CD14-positive monocyte (primary cell): Measurements from ENCODE around the gene EMC6. TPM values are rescaled to one million over a fixed set of nuclear protein-coding genes. Genes with fewer than 3 reads are reported as not detected.

Experiments used
- DNase-seq, 3 donors: peaks; one replicate each; pipeline ENCODE4 v3.0.0-alpha.2; 2011 to 2022
- H2AFZ ChIP-seq: 2 replicates; pipeline ENCODE4 v1.6.0; 2012; ENCODE audit warnings: mild to moderate bottlenecking, low read depth, low read length, inconsistent platforms; ENCODE audit not compliant: insufficient read depth, poor library complexity, severe bottlenecking
- H3K27ac ChIP-seq, 2 donors: 1 replicate in 1 of 2; 2 replicates in 1 of 2; pipeline ENCODE4 v1.5.1; 2012 to 2013; ENCODE audit warnings: low read length in 2 of 2, control low read depth in 1 of 2, inconsistent platforms in 1 of 2, low read depth in 1 of 2, mild to moderate bottlenecking in 1 of 2
- H3K27me3 ChIP-seq, 2 donors: one replicate each; pipeline versions ENCODE4 v1.6.0 to v1.6.1; 2011 to 2013; ENCODE audit warnings: low read length in 2 of 2; ENCODE audit not compliant: control insufficient read depth in 2 of 2, insufficient read depth in 2 of 2
- H3K36me3 ChIP-seq, 2 donors: replicated peaks in 1 of 2; 1 replicate in 1 of 2; 2 replicates in 1 of 2; pipeline versions ENCODE4 v1.5.1 to v1.6.1; 2012 to 2013; ENCODE audit warnings: low read length in 2 of 2, control low read depth in 1 of 2, inconsistent platforms in 1 of 2, mild to moderate bottlenecking in 1 of 2; ENCODE audit not compliant: insufficient read depth in 2 of 2, control insufficient read depth in 1 of 2
- H3K4me1 ChIP-seq, 2 donors: 1 replicate in 1 of 2; 2 replicates in 1 of 2; pipeline versions ENCODE4 v1.5.1 to v1.6.1; 2012 to 2013; ENCODE audit warnings: low read length in 2 of 2, control low read depth in 1 of 2, inconsistent platforms in 1 of 2, mild to moderate bottlenecking in 1 of 2, moderate library complexity in 1 of 2; ENCODE audit not compliant: insufficient read depth in 2 of 2, control insufficient read depth in 1 of 2
- H3K4me2 ChIP-seq: replicated peaks from 2 replicates; pipeline ENCODE3; 2012; ENCODE audit warnings: low read length, moderate library complexity, mild to moderate bottlenecking; ENCODE audit not compliant: poor library complexity, severe bottlenecking; ENCODE audit errors: extremely low read depth
- H3K4me3 ChIP-seq, 3 experiments: fragments of 200-600 bp in 1 of 3; sonication (generic) in 1 of 3; replicated peaks in 1 of 3; 1 replicate in 2 of 3; 2 replicates in 1 of 3; pipeline ENCODE4 v1.5.1; 2011 to 2013; ENCODE audit warnings: low read length in 3 of 3, mild to moderate bottlenecking in 3 of 3, control low read depth in 2 of 3, low read depth in 2 of 3, inconsistent platforms in 1 of 3, moderate library complexity in 1 of 3
- H3K79me2 ChIP-seq: 2 replicates; pipeline ENCODE4 v1.6.0; 2012; ENCODE audit warnings: mild to moderate bottlenecking, control low read depth, inconsistent platforms, low read length, moderate library complexity; ENCODE audit not compliant: insufficient read depth
- H3K9ac ChIP-seq: 2 replicates; pipeline ENCODE4 v1.6.0; 2017; ENCODE audit warnings: low read length, mild to moderate bottlenecking; ENCODE audit not compliant: insufficient read depth, poor library complexity, severe bottlenecking
- H3K9me3 ChIP-seq, 2 donors: replicated peaks in 1 of 2; 1 replicate in 1 of 2; 2 replicates in 1 of 2; pipeline versions ENCODE4 v1.5.1 to v1.6.1; 2012 to 2013; ENCODE audit warnings: low read length in 2 of 2, control low read depth in 1 of 2; ENCODE audit not compliant: control insufficient read depth in 1 of 2, insufficient read depth in 1 of 2
- H4K20me1 ChIP-seq: 2 replicates; pipeline ENCODE4 v1.6.0; 2012; ENCODE audit warnings: mild to moderate bottlenecking, low read length, control low read depth, moderate library complexity; ENCODE audit not compliant: insufficient read depth
- H3K27ac Mint-ChIP-seq, 7 donors: one replicate each; pipeline ENCODE4 v1.8.0; 2020; ENCODE audit warnings: mild to moderate bottlenecking in 7 of 7, mixed read lengths in 7 of 7, moderate library complexity in 6 of 7, inconsistent platforms in 2 of 7
- H3K27me3 Mint-ChIP-seq, 3 donors: one replicate each; pipeline ENCODE4 v1.8.0; 2021 to 2022; ENCODE audit warnings: low read depth in 3 of 3, mild to moderate bottlenecking in 3 of 3, mixed read lengths in 3 of 3, moderate library complexity in 3 of 3, inconsistent platforms in 1 of 3
- H3K36me3 Mint-ChIP-seq, 2 donors: one replicate each; pipeline ENCODE4 v1.8.0; 2020; ENCODE audit warnings: mixed read lengths in 2 of 2, inconsistent platforms in 1 of 2, mild to moderate bottlenecking in 1 of 2
- H3K4me1 Mint-ChIP-seq: one replicate; pipeline ENCODE4 v1.8.0; 2020; ENCODE audit warnings: mild to moderate bottlenecking, mixed read lengths
- H3K4me3 Mint-ChIP-seq, 2 donors: one replicate each; pipeline ENCODE4 v1.8.0; 2020; ENCODE audit warnings: mild to moderate bottlenecking in 2 of 2, mixed read lengths in 2 of 2, moderate library complexity in 1 of 2
- H3K9me3 Mint-ChIP-seq, 7 donors: one replicate each; pipeline ENCODE4 v1.8.0; 2020 to 2022; ENCODE audit warnings: mixed read lengths in 7 of 7, mild to moderate bottlenecking in 6 of 7, moderate library complexity in 6 of 7, inconsistent platforms in 2 of 7
- CTCF ChIP-seq: fragments of 200-600 bp; IDR thresholded peaks from one replicate; pipeline ENCODE4 v1.8.0; 2022; ENCODE audit warnings: antibody characterized with exemption, mild to moderate bottlenecking
- WGBS: methylation state at CpG from one replicate; pipeline ENCODE4 v1.1.5; 2013; ENCODE audit warnings: missing lambda C conversion rate; ENCODE audit not compliant: insufficient coverage; 5-methylcytosine and 5-hydroxymethylcytosine counted together
- intact Hi-C, 2 donors: fragments of 100-400 bp; cut with micrococcal nuclease; formaldehyde crosslinking; loops; one replicate each; pipeline versions ENCODE4 v1.15.0 to v1.15.1; 2023
- polyA plus RNA-seq, 3 donors: library from polyadenylated mRNA; depleted of rRNA in 1 of 3; unstranded in 2 of 3; stranded (reverse) in 1 of 3; fragments of 300-500 nt in 2 of 3; fragments of >200 nt in 1 of 3; fragmentation: Illumina TruSeq in 2 of 3; gene quantifications; 1 replicate in 2 of 3; 2 replicates in 1 of 3; pipeline ENCODE4 v1.2.3, GENCODE V29; 2012 to 2021

The EMC6 gene
- polyA plus RNA-seq, 3 donors: 24.4 to 118 (median 105) TPM

- peaks cover 24% of the 10 kb centered on the region for H3K4me1 Mint-ChIP-seq
- H3K4me3 ChIP-seq: no peak overlapping the region
- H3K36me3 ChIP-seq: peaks cover 10 to 16% of the 10 kb centered on the region in 2 donors
- no peaks in the 10 kb centered on the region for H3K27me3 ChIP-seq
- no peak overlapping the region for H3K4me2 ChIP-seq
- H4K20me1 ChIP-seq: no peaks in the 10 kb centered on the region
- no peaks in the 10 kb centered on the region for H3K9me3 Mint-ChIP-seq
- intact Hi-C loops: no loop called here
- peaks cover 0 to 4% (median 0%) of the 10 kb centered on the region in 3 donors for H3K27me3 Mint-ChIP-seq
- H3K27ac Mint-ChIP-seq: peak overlapping the region in 1 of 7 donors; percentile 37
- H3K36me3 Mint-ChIP-seq: peaks cover 18% of the 10 kb centered on the region in 2 donors
- no peak overlapping the region for H3K27ac ChIP-seq
- 93% methylated on average over 3 of the region's 3 CpGs for WGBS
- no peaks in the 10 kb centered on the region for H3K9me3 ChIP-seq
- H2AFZ ChIP-seq: no peak overlapping the region
- DNase-seq: no peak
- H3K4me3 Mint-ChIP-seq: no peak overlapping the region
- H3K79me2 ChIP-seq: no peaks in the 10 kb centered on the region
- H3K4me1 ChIP-seq: peaks cover 24 to 26% of the 10 kb centered on the region in 2 donors
- TF ChIP-seq CTCF: no peak
- H3K9ac ChIP-seq: no peak overlapping the region
Measured at GRCh38 chr17:3708366-3708765, 39.8 kb downstream of the EMC6 start.

GRCh38 chr17:3710951-3711383 is 42.4 kb downstream of the EMC6 start:
- Histone ChIP-seq H4K20me1 (no peaks in the 10 kb centered on the region), H3K4me2 (peak overlapping the region; percentile 42), H3K4me1 (peaks cover 24 to 26% of the 10 kb centered on the region in 2 donors), H2AFZ (no peak overlapping the region), H3K27me3 (no peaks in the 10 kb centered on the region), H3K9ac (no peak overlapping the region), H3K9me3 (no peaks in the 10 kb centered on the region), H3K4me3 (peak overlapping the region in 1 of 3 experiments; percentile 25), H3K79me2 (no peaks in the 10 kb centered on the region), H3K27ac (peak overlapping the region; percentile 47 to 58), H3K36me3 (peaks cover 27 to 36% of the 10 kb centered on the region in 2 donors)
- peak overlapping the region; percentile 21 to 93 (median 75) for H3K27ac Mint-ChIP-seq
- H3K27me3 Mint-ChIP-seq: no peaks in the 10 kb centered on the region
- DNase-seq: peak; percentile 82 to 95 (median 91)
- peaks cover 0 to 2% (median 0%) of the 10 kb centered on the region in 7 donors for H3K9me3 Mint-ChIP-seq
- WGBS: 0% methylated on average over 2 of the region's 5 CpGs
- peaks cover 24% of the 10 kb centered on the region for H3K4me1 Mint-ChIP-seq
- TF ChIP-seq CTCF: no peak
- H3K4me3 Mint-ChIP-seq: no peak overlapping the region
- H3K36me3 Mint-ChIP-seq: peaks cover 33 to 42% of the 10 kb centered on the region in 2 donors
- intact Hi-C loops: no loop called here
